Measurements from ENCODE around the gene GAL3ST3.
A peak's percentile ranks its signal among the peaks of the same experiment; 100 is the strongest.
"Not testable (repeated sequence)": the region's sequence is repeated elsewhere in the genome, so short reads cannot be mapped to it uniquely, and the experiment has no call there.

The GAL3ST3 gene

GRCh38 chr11:66012946-66013761 is 35.8 kb downstream of the GAL3ST3 start:
- FAIRE-seq, result no peak

- no peak for FAIRE-seq
Measured at GRCh38 chr11:66012371-66012945, 36.5 kb downstream of the GAL3ST3 start.

GRCh38 chr11:66011785-66012303 is 37.1 kb downstream of the GAL3ST3 start, which contains the start of gene CST6:
Gene CST6, plus strand, starts transcription at chr11:66012008. Its CDS starts 37 bp downstream, at chr11:66012045.
- FAIRE-seq, result no peak

- no peak for FAIRE-seq
Measured at GRCh38 chr11:66011239-66011784, 37.6 kb downstream of the GAL3ST3 start.

GRCh38 chr11:66010036-66010435 is 38.9 kb downstream of the GAL3ST3 start:
- not testable (repeated sequence) for FAIRE-seq

- FAIRE-seq, result no peak
Measured at GRCh38 chr11:66008468-66009101, 40.4 kb downstream of the GAL3ST3 start.

GRCh38 chr11:66008095-66008467 is 40.9 kb downstream of the GAL3ST3 start:
- no peak for FAIRE-seq

- no peak for FAIRE-seq
Measured at GRCh38 chr11:66007201-66007634, 41.7 kb downstream of the GAL3ST3 start.

GRCh38 chr11:66006891-66007176 is 42.1 kb downstream of the GAL3ST3 start:
- no peak for FAIRE-seq

- no peak for FAIRE-seq
Measured at GRCh38 chr11:66006134-66006890, 42.6 kb downstream of the GAL3ST3 start.

GRCh38 chr11:66004186-66004585 is 44.8 kb downstream of the GAL3ST3 start:
- no peak for FAIRE-seq

- FAIRE-seq, result no peak
Measured at GRCh38 chr11:66003291-66003690, 45.7 kb downstream of the GAL3ST3 start.

- FAIRE-seq, result no peak
Measured at GRCh38 chr11:66002648-66003225, 46.2 kb downstream of the GAL3ST3 start.

GRCh38 chr11:66001942-66002647 is 46.9 kb downstream of the GAL3ST3 start, which contains the start of the genes BANF1 and EIF1AD:
Gene BANF1, plus strand, starts transcription at chr11:66002503. Its CDS starts 748 bp downstream, at chr11:66003251.
Gene EIF1AD, minus strand, starts transcription at chr11:66002157. Its CDS starts 1,768 bp downstream, at chr11:66000389.
- FAIRE-seq, result peak; percentile 26

- no peak for FAIRE-seq
Measured at GRCh38 chr11:65997286-65997685, 51.7 kb downstream of the GAL3ST3 start.

GRCh38 chr11:65992056-65992455 is 56.9 kb downstream of the GAL3ST3 start:
- FAIRE-seq, result no peak
